Iris pigment epithelial cell (primary cell): Measurements from ENCODE around the gene AMACR.
"Not testable (repeated sequence)": the region's sequence is repeated elsewhere in the genome, so short reads cannot be mapped to it uniquely, and the experiment has no call there.

Source experiments
- DNase-seq: peaks from one replicate; pipeline ENCODE4 v3.0.0-alpha.2; 2011; ENCODE audit warnings: low read depth

The AMACR gene

GRCh38 chr5:33968211-33969005, 39.4 kb downstream of the AMACR start:
- no peak for DNase-seq

- no peak for DNase-seq
Observed at GRCh38 chr5:33966805-33967204, 41.0 kb downstream of the AMACR start.

GRCh38 chr5:33964132-33964700, 43.6 kb downstream of the AMACR start:
- peak; percentile 9 for DNase-seq

GRCh38 chr5:33958176-33958575, 49.7 kb downstream of the AMACR start:
- DNase-seq = no peak

- DNase-seq = no peak
Observed at GRCh38 chr5:33957577-33958150, 50.2 kb downstream of the AMACR start.

- DNase-seq = not testable (repeated sequence)
Observed at GRCh38 chr5:33952175-33952574, 55.7 kb downstream of the AMACR start.

- DNase-seq = no peak
Observed at GRCh38 chr5:33944543-33945132, 63.2 kb downstream of the AMACR start.

GRCh38 chr5:33941090-33941489, 66.8 kb downstream of the AMACR start:
- no peak for DNase-seq

- DNase-seq = peak; percentile 79
Observed at GRCh38 chr5:33939556-33940262, 68.1 kb downstream of the AMACR start.

GRCh38 chr5:33938881-33939280, 69.0 kb downstream of the AMACR start:
- DNase-seq = no peak

- no peak for DNase-seq
Observed at GRCh38 chr5:33938507-33938796, 69.4 kb downstream of the AMACR start.

- DNase-seq = no peak
Observed at GRCh38 chr5:33937707-33938506, 69.9 kb downstream of the AMACR start.

- no peak for DNase-seq
Observed at GRCh38 chr5:33937017-33937706, 70.7 kb downstream of the AMACR start.

- DNase-seq = peak; percentile 57
Observed at GRCh38 chr5:33936381-33937016, 71.4 kb downstream of the AMACR start, which contains the start of gene RXFP3. RXFP3 (plus strand) TSS chr5:33936386; CDS start chr5:33936741, 355 bp downstream.
